Sigmoid colon (tissue), 7 donors: ENCODE data around the gene CNIH3. TPM values are rescaled to one million over a fixed set of nuclear protein-coding genes. Genes with fewer than 3 reads are reported as not detected.
"Not testable (repeated sequence)": the region's sequence is repeated elsewhere in the genome, so short reads cannot be mapped to it uniquely, and the experiment has no call there.

ENCODE experiments used
- DNase-seq: peaks from one replicate; pipeline ENCODE4 v3.0.0-alpha.2; 2019
- H3K27ac ChIP-seq, 4 donors: fragments of 200-600 bp; sonication (generic); one replicate each; pipeline ENCODE4 v1.5.1; 2016 to 2019; ENCODE audit warnings: mild to moderate bottlenecking in 1 of 4
- H3K27me3 ChIP-seq, 3 donors: fragments of 200-600 bp; sonication (generic); one replicate each; pipeline ENCODE4 v1.5.1; 2019; ENCODE audit warnings: mild to moderate bottlenecking in 1 of 3
- H3K36me3 ChIP-seq, 4 donors: fragments of 200-600 bp; sonication (generic); one replicate each; pipeline ENCODE4 v1.5.1; 2016 to 2019
- H3K4me1 ChIP-seq, 4 donors: fragments of 200-600 bp; sonication (generic); one replicate each; pipeline ENCODE4 v1.5.1; 2017 to 2019
- H3K4me3 ChIP-seq, 4 donors: fragments of 200-600 bp; sonication (generic); one replicate each; pipeline ENCODE4 v1.5.1; 2017 to 2019; ENCODE audit warnings: mild to moderate bottlenecking in 2 of 4, moderate library complexity in 1 of 4
- H3K9me3 ChIP-seq, 4 donors: fragments of 200-600 bp in 3 of 4; sonication (generic) in 3 of 4; one replicate each; pipeline versions ENCODE4 v1.5.1 to v1.6.1; 2013 to 2019
- EP300 ChIP-seq, 4 donors: sonication (generic); formaldehyde crosslinking; IDR thresholded peaks; one replicate each; pipeline ENCODE4 v1.6.1; 2017; ENCODE audit warnings: antibody characterized with exemption in 4 of 4
- POLR2A ChIP-seq, 2 donors: fragments of 450-650 bp; IDR thresholded peaks; one replicate each; pipeline ENCODE4 v1.6.1; 2016; ENCODE audit warnings: antibody characterized with exemption in 2 of 2, mild to moderate bottlenecking in 2 of 2, moderate library complexity in 2 of 2
- POLR2AphosphoS5 ChIP-seq, 4 donors: sonication (generic); formaldehyde crosslinking; IDR thresholded peaks; one replicate each; pipeline ENCODE4 v1.6.1; 2017; ENCODE audit warnings: antibody characterized with exemption in 4 of 4
- WGBS, 2 donors: extraction: QIAGEN DNeasy Blood & Tissue Kit; methylation state at CpG; one replicate each; pipeline ENCODE4 v1.1.7; 2013; 5-methylcytosine and 5-hydroxymethylcytosine counted together
- intact Hi-C: fragments of 100-400 bp; cut with DNase I; formaldehyde crosslinking; loops from one replicate; pipeline ENCODE4 v1.15.1; 2023
- polyA plus RNA-seq, 3 donors: library from polyadenylated mRNA; stranded (reverse); fragments of 200-250 nt; gene quantifications; one replicate each; pipeline ENCODE4 v1.2.3, GENCODE V29; 2013
- total RNA-seq, 4 donors: library from RNA; depleted of rRNA; stranded (reverse); fragments of >200 nt; gene quantifications; one replicate each; pipeline ENCODE4 v1.1.0, GENCODE V29; 2016
- TF ChIP-seq, protein P1 (sequence below), 4 experiments: fragments of 450-650 bp in 3 of 4; fragments of 200-600 bp in 1 of 4; IDR thresholded peaks; one replicate each; pipeline ENCODE4 v1.5.1; 2016 to 2019; ENCODE audit warnings: antibody characterized with exemption in 4 of 4, mild to moderate bottlenecking in 3 of 4, moderate library complexity in 2 of 4
- donor health status: healthy with polysubstance abuse.
- donor health status: Bipolar disorder and iron deficiency.
- donor health status: healthy.

The CNIH3 gene
- total and polyA plus RNA-seq, 7 donors: 0.60 to 2.8 (median 1.4) TPM

GRCh38 chr1:224704107-224704735 lies 88.1 kb downstream of the CNIH3 start:
- Histone ChIP-seq H3K4me1 (no peaks in the 10 kb centered on the region), H3K36me3 (no peaks in the 10 kb centered on the region), H3K9me3 (no peaks in the 10 kb centered on the region), H3K27me3 (no peaks in the 10 kb centered on the region), H3K27ac (no peak overlapping the region), H3K4me3 (no peak overlapping the region)
- DNase-seq: no peak
- 83 to 89% methylated on average over 8 of the region's 8 CpGs for WGBS, 2 donors
- intact Hi-C loops: no loop called here
- TF ChIP-seq POLR2AphosphoS5 (IDR thresholded peaks at IDR 0.05) (no peak), POLR2A (IDR thresholded peaks at IDR 0.05) (no peak), EP300 (IDR thresholded peaks at IDR 0.05) (no peak)
- TF ChIP-seq, protein P1, sequence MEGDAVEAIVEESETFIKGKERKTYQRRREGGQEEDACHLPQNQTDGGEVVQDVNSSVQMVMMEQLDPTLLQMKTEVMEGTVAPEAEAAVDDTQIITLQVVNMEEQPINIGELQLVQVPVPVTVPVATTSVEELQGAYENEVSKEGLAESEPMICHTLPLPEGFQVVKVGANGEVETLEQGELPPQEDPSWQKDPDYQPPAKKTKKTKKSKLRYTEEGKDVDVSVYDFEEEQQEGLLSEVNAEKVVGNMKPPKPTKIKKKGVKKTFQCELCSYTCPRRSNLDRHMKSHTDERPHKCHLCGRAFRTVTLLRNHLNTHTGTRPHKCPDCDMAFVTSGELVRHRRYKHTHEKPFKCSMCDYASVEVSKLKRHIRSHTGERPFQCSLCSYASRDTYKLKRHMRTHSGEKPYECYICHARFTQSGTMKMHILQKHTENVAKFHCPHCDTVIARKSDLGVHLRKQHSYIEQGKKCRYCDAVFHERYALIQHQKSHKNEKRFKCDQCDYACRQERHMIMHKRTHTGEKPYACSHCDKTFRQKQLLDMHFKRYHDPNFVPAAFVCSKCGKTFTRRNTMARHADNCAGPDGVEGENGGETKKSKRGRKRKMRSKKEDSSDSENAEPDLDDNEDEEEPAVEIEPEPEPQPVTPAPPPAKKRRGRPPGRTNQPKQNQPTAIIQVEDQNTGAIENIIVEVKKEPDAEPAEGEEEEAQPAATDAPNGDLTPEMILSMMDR (IDR thresholded peaks at IDR 0.05): no peak

- DNase-seq: no peak
- intact Hi-C loops: no loop called here
- 65 to 75% methylated on average over 3 of the region's 3 CpGs for WGBS, 2 donors
- Histone ChIP-seq H3K4me1 (no peaks in the 10 kb centered on the region), H3K27me3 (no peaks in the 10 kb centered on the region), H3K27ac (no peak overlapping the region), H3K9me3 (no peaks in the 10 kb centered on the region), H3K36me3 (no peaks in the 10 kb centered on the region), H3K4me3 (no peak overlapping the region)
- no peak for TF ChIP-seq POLR2A (IDR thresholded peaks at IDR 0.05)
- TF ChIP-seq, protein P1 (IDR thresholded peaks at IDR 0.05): no peak
- no peak for TF ChIP-seq POLR2AphosphoS5 (IDR thresholded peaks at IDR 0.05)
- TF ChIP-seq EP300 (IDR thresholded peaks at IDR 0.05): no peak
These were observed 89.5 kb downstream of the CNIH3 start for GRCh38 chr1:224705578-224705977.

DNA sequence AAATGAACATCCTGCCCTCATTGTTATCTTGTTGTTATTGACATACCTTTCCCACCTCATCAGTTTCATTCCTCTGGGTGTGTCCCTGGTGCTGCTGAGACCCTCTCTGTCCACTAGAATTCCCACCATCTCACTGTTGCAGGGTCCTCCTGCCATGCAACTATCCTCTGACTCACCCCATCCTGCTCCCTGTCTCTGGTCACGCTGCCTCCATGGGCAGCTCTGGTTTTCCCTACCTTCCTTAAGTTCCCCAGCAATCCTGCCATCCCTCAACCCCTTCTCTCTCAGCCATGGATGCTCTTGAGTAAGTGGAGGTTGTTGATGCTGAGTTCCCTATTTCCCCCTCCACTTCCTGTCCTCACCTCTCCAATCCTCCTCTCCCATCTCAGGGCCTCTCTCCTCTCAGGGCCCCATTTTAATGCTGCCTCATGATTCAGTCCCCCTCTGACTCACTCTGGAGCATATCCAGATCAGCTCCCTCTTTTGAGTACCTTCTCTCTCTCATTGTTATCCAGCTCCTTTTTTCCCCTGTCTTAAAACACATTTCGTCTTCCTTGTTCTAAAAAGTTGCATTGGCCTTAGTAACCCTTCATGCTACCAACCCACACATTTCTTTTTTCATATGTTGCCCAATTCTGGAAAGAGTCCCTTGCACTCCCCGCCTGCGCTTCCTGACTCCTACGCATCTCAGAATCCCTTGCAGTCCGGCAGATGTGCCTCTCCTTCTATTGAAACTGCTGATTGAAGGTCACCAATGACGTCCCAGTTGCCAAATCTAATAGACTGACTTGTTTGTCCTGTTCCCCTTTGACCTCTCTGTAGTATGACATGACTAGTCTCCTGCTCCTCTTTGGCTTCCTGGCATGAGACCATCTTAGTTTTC lies 92.0 kb downstream of the CNIH3 start:
- 79 to 81% methylated on average over 7 of the region's 7 CpGs for WGBS, 2 donors
- no peaks in the 10 kb centered on the region for H3K27me3 ChIP-seq
- H3K27ac ChIP-seq: no peak overlapping the region
- H3K4me1 ChIP-seq: no peaks in the 10 kb centered on the region
- TF ChIP-seq POLR2AphosphoS5 (IDR thresholded peaks at IDR 0.05) (no peak), EP300 (IDR thresholded peaks at IDR 0.05) (no peak), POLR2A (IDR thresholded peaks at IDR 0.05) (no peak)
- TF ChIP-seq, protein P1 (IDR thresholded peaks at IDR 0.05): no peak
- DNase-seq: no peak
- no peak overlapping the region for H3K4me3 ChIP-seq
- H3K36me3 ChIP-seq: no peaks in the 10 kb centered on the region
- intact Hi-C loops: no loop called here
- no peaks in the 10 kb centered on the region for H3K9me3 ChIP-seq

- no peaks in the 10 kb centered on the region for H3K9me3 ChIP-seq
- no peak overlapping the region for H3K27ac ChIP-seq
- TF ChIP-seq, protein P1 (IDR thresholded peaks at IDR 0.05): no peak
- no peak for TF ChIP-seq POLR2AphosphoS5 (IDR thresholded peaks at IDR 0.05)
- TF ChIP-seq EP300 (IDR thresholded peaks at IDR 0.05): no peak
- no peak for TF ChIP-seq POLR2A (IDR thresholded peaks at IDR 0.05)
- no peaks in the 10 kb centered on the region for H3K36me3 ChIP-seq
- intact Hi-C loops: no loop called here
- H3K4me1 ChIP-seq: no peaks in the 10 kb centered on the region
- 76 to 87% methylated on average over 3 of the region's 3 CpGs for WGBS, 2 donors
- no peak overlapping the region for H3K4me3 ChIP-seq
- no peaks in the 10 kb centered on the region for H3K27me3 ChIP-seq
- no peak for DNase-seq
These were observed 94.1 kb downstream of the CNIH3 start for GRCh38 chr1:224710196-224710595.

DNA sequence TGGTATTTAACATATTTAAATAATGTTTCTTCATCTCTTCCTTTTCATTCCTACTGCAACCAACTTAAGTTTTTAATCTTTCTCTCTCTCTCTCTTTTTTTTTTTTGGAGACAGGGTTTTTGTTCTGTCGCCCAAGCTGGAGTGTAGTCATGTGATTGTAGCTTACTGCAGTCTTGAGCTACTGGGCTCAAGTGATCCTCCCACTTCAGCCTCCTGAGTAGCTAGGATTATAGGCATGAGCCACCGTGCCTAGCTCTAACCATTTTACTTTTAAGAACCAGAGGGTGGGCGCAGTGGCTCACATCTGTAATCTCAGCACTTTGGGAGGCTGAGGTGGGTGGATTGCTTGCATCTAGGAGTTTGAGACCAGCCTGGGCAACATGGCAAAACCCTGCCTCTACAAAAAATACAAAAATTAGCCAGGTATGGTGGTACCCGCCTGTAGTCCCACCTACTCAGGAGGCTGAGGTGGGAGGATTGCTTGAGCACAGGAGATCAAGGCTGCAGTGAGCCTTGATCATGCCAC lies 95.2 kb downstream of the CNIH3 start:
- H3K27ac ChIP-seq, H3K4me3 ChIP-seq, H3K36me3 ChIP-seq, H3K9me3 ChIP-seq, H3K27me3 ChIP-seq, DNase-seq, intact Hi-C loops, H3K4me1 ChIP-seq: not testable (repeated sequence)
- WGBS, 2 donors: 79 to 81% methylated on average over 4 of the region's 4 CpGs
